Osteoblast (primary cell): ENCODE measurements around the gene WWOX. TPM values are rescaled to one million over a fixed set of nuclear protein-coding genes. Genes with fewer than 3 reads are reported as not detected.

Source experiments
- DNase-seq: peaks from one replicate; pipeline ENCODE4 v3.0.0; 2011; ENCODE audit warnings: low spot score, mixed read lengths; ENCODE audit not compliant: insufficient read length; ENCODE audit errors: missing footprints
- H2AFZ ChIP-seq: 2 replicates; pipeline ENCODE4 v1.6.0; 2011; ENCODE audit warnings: mild to moderate bottlenecking, low read length
- H3K27ac ChIP-seq: 2 replicates; pipeline ENCODE4 v1.5.1; 2011; ENCODE audit warnings: mild to moderate bottlenecking, low read depth, low read length, moderate library complexity
- H3K27me3 ChIP-seq: 2 replicates; pipeline ENCODE4 v1.6.0; 2012; ENCODE audit warnings: mild to moderate bottlenecking, control low read depth, inconsistent platforms, low read length, moderate library complexity; ENCODE audit not compliant: insufficient read depth
- H3K36me3 ChIP-seq: 2 replicates; pipeline ENCODE4 v1.5.1; 2011; ENCODE audit warnings: mild to moderate bottlenecking, low read length, control low read depth, moderate library complexity; ENCODE audit not compliant: insufficient read depth
- H3K4me1 ChIP-seq: 2 replicates; pipeline ENCODE4 v1.5.1; 2011; ENCODE audit warnings: mild to moderate bottlenecking, low read length, control low read depth, moderate library complexity; ENCODE audit not compliant: insufficient read depth
- H3K4me2 ChIP-seq: 2 replicates; pipeline ENCODE4 v1.6.0; 2011; ENCODE audit warnings: mild to moderate bottlenecking, low read length; ENCODE audit not compliant: insufficient read depth
- H3K4me3 ChIP-seq: fragments of 200-600 bp; sonication (generic); 3 replicates; pipeline ENCODE4 v1.5.1; 2012; ENCODE audit warnings: mild to moderate bottlenecking, low read length, inconsistent platforms; ENCODE audit not compliant: insufficient read depth
- H3K79me2 ChIP-seq: 2 replicates; pipeline ENCODE4 v1.6.0; 2012; ENCODE audit warnings: mild to moderate bottlenecking, low read length, control low read depth, inconsistent platforms; ENCODE audit not compliant: insufficient read depth
- H3K9me3 ChIP-seq: 2 replicates; pipeline ENCODE4 v1.5.1; 2011; ENCODE audit warnings: low read depth, low read length, control low read depth
- H4K20me1 ChIP-seq: 2 replicates; pipeline ENCODE4 v1.6.0; 2012; ENCODE audit warnings: mild to moderate bottlenecking, low read length, control low read depth; ENCODE audit not compliant: insufficient read depth
- CTCF ChIP-seq: IDR thresholded peaks from 2 replicates; pipeline ENCODE4 v1.5.1; 2011; ENCODE audit warnings: mild to moderate bottlenecking, low read depth, low read length, moderate library complexity; ENCODE audit errors: extremely low read depth
- total RNA-seq: library from RNA; depleted of rRNA; stranded (reverse); fragments of >200 nt; gene quantifications from 2 replicates; pipeline ENCODE4 v1.2.3, GENCODE V29; 2012

The WWOX gene
- total RNA-seq, 1 donor: 23.9 TPM

- no peak overlapping the region for H3K4me3 ChIP-seq
- no peak for DNase-seq
- TF ChIP-seq CTCF: no peak
- H3K27me3 ChIP-seq: no peaks in the 10 kb centered on the region
- no peak overlapping the region for H2AFZ ChIP-seq
- no peak overlapping the region for H3K27ac ChIP-seq
- peaks cover 3% of the 10 kb centered on the region for H3K9me3 ChIP-seq
- no peaks in the 10 kb centered on the region for H4K20me1 ChIP-seq
- H3K79me2 ChIP-seq: no peaks in the 10 kb centered on the region
- no peaks in the 10 kb centered on the region for H3K4me1 ChIP-seq
- no peaks in the 10 kb centered on the region for H3K36me3 ChIP-seq
- no peak overlapping the region for H3K4me2 ChIP-seq
Measured at GRCh38 chr16:79021991-79022630, 922.7 kb downstream of the WWOX start.

- Histone ChIP-seq H3K27me3 (no peaks in the 10 kb centered on the region), H3K79me2 (no peaks in the 10 kb centered on the region), H3K9me3 (peaks cover 8% of the 10 kb centered on the region), H3K4me1 (no peaks in the 10 kb centered on the region), H3K36me3 (no peaks in the 10 kb centered on the region), H3K4me2 (no peak overlapping the region), H3K4me3 (no peak overlapping the region), H2AFZ (no peak overlapping the region), H4K20me1 (no peaks in the 10 kb centered on the region), H3K27ac (no peak overlapping the region)
- no peak for TF ChIP-seq CTCF
- no peak for DNase-seq
Measured at GRCh38 chr16:79026117-79026516, 926.7 kb downstream of the WWOX start.

DNA sequence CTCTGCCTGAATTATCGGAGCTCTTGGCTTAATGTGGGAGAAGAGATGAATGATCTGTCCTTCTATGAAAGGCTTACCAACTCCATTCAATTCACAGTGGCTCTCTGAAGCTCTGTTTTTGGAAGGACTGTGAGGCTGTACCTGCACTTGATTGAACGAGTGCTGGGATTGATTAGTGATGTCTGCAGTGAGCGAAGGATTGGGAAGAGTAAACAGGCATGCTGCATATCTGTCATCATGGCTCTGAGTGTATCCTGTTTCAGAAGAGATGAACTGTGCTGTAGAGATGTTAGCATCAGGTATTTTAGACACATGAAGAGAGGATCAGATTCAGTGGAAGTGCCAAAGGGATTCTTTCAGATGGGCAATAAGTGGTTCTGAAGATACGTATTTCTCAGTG, 937.1 kb downstream of the WWOX start:
- Histone ChIP-seq H3K27me3 (no peaks in the 10 kb centered on the region), H2AFZ (no peak overlapping the region), H3K4me2 (no peak overlapping the region), H3K27ac (no peak overlapping the region), H4K20me1 (no peaks in the 10 kb centered on the region), H3K4me3 (no peak overlapping the region), H3K9me3 (peaks cover 7% of the 10 kb centered on the region), H3K4me1 (no peaks in the 10 kb centered on the region), H3K79me2 (no peaks in the 10 kb centered on the region), H3K36me3 (no peaks in the 10 kb centered on the region)
- no peak for TF ChIP-seq CTCF
- no peak for DNase-seq

DNA sequence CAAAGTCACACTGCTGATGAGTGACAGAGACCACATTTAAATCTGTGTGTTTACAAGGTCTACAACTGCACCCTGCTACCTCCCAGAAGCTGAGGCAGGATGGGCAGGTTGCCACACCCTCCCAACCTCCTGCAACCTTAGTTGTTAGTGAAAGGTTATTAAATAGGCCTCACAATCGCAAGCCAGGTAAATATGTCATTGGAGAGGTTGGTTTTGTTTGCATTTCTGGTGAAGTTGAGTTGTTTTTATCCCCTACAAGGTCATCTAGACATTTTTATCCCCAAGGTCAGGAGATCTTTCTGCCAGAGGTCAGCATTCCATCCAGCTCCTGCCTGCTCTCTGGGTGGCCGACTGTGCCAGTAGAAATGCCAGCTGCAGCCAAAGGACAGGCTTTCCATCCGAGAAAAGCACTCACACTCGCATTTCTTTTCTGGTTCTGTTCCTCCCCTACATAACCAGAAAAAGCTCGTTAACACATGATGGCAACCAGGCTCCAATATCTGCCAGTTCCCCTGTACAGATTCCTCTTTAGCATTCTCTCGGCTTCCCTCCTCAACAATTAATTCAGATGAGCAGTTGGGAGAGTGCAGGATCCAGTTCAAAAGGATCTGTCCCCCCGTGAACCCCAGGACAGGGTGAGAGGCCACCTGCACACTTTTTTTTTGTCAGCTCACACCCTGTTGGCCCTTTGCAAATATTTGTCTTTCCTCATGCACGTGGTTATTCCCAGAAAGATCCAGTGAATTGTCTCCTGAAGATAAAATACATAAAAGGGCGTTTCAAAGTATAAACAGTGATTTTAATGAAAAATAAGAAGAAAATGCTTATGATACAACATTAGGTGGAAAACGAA, 938.3 kb downstream of the WWOX start:
- no peak overlapping the region for H3K27ac ChIP-seq
- TF ChIP-seq CTCF: no peak

More for the DNA sequence above, 938.3 kb downstream of the WWOX start:
- no peaks in the 10 kb centered on the region for H3K27me3 ChIP-seq
- no peaks in the 10 kb centered on the region for H3K4me1 ChIP-seq
- H4K20me1 ChIP-seq: no peaks in the 10 kb centered on the region
- H2AFZ ChIP-seq: no peak overlapping the region
- H3K79me2 ChIP-seq: no peaks in the 10 kb centered on the region
- H3K4me3 ChIP-seq: no peak overlapping the region
- H3K4me2 ChIP-seq: no peak overlapping the region
- DNase-seq: no peak
- no peaks in the 10 kb centered on the region for H3K36me3 ChIP-seq
- H3K9me3 ChIP-seq: peaks cover 7% of the 10 kb centered on the region
